ENCODE data around the gene OR6N2.

The OR6N2 gene

GRCh38 chr1:158754420-158754819, 26.6 kb downstream of the OR6N2 start, which contains the start of gene OR6K6:
OR6K6 (plus strand) TSS chr1:158754720; CDS start chr1:158754888, 168 bp downstream.
- Histone ChIP-seq H4K20me1 (ENCODE audit: low read depth, low read length) (no peaks in the 10 kb centered on the region), H3K27me3 (ENCODE audit: low read length) (no peaks in the 10 kb centered on the region), H3K4me2 (ENCODE audit: low read depth, low read length, poor library complexity, severe bottlenecking) (no peak within 1 kb of the TSS), H3F3A (ENCODE audit: insufficient read depth) (no peaks in the 10 kb centered on the region), H3K27ac (ENCODE audit: low read depth, low read length) (no peak within 1 kb of the TSS), H3K9ac (ENCODE audit: low read length) (no peak within 1 kb of the TSS), H3K9me2 (replicated peaks; ENCODE audit: insufficient read depth, low read length) (no peaks in the 10 kb centered on the region), H3K9me3 (ENCODE audit: insufficient read depth, low read length) (no peaks in the 10 kb centered on the region), H3K4me3 (ENCODE audit: insufficient read depth, low read length, poor library complexity, severe bottlenecking) (no peak within 1 kb of the TSS), H3K36me3 (ENCODE audit: low read length) (no peaks in the 10 kb centered on the region), H3K79me2 (ENCODE audit: insufficient read depth, low read length) (no peaks in the 10 kb centered on the region), H2AFZ (ENCODE audit: low read depth, low read length, severe bottlenecking) (no peak within 1 kb of the TSS)
- TF ChIP-seq EZH2phosphoT487 (conservative IDR thresholded peaks at IDR 0.05; ENCODE audit: low read length) (no peak), CTCF (IDR thresholded peaks at IDR 0.05; ENCODE audit: insufficient read depth, low read length, poor library complexity, severe bottlenecking) (no peak)

GRCh38 chr1:158752155-158752712, 28.8 kb downstream of the OR6N2 start:
- TF ChIP-seq EZH2phosphoT487 (conservative IDR thresholded peaks at IDR 0.05; ENCODE audit: low read length) (no peak), CTCF (IDR thresholded peaks at IDR 0.05; ENCODE audit: insufficient read depth, low read length, poor library complexity, severe bottlenecking) (no peak)
- Histone ChIP-seq H3K9me3 (ENCODE audit: insufficient read depth, low read length) (no peaks in the 10 kb centered on the region), H3F3A (ENCODE audit: insufficient read depth) (no peaks in the 10 kb centered on the region), H4K20me1 (ENCODE audit: low read depth, low read length) (no peaks in the 10 kb centered on the region), H3K9ac (ENCODE audit: low read length) (no peak overlapping the region), H2AFZ (ENCODE audit: low read depth, low read length, severe bottlenecking) (no peak overlapping the region), H3K79me2 (ENCODE audit: insufficient read depth, low read length) (no peaks in the 10 kb centered on the region), H3K9me2 (replicated peaks; ENCODE audit: insufficient read depth, low read length) (no peaks in the 10 kb centered on the region), H3K27me3 (ENCODE audit: low read length) (no peaks in the 10 kb centered on the region), H3K36me3 (ENCODE audit: low read length) (no peaks in the 10 kb centered on the region), H3K4me3 (ENCODE audit: insufficient read depth, low read length, poor library complexity, severe bottlenecking) (no peak overlapping the region), H3K4me2 (ENCODE audit: low read depth, low read length, poor library complexity, severe bottlenecking) (no peak overlapping the region), H3K27ac (ENCODE audit: low read depth, low read length) (no peak overlapping the region)

- H3K79me2 ChIP-seq (ENCODE audit: insufficient read depth, low read length) = no peaks in the 10 kb centered on the region
Measured at GRCh38 chr1:158735848-158736247, 45.2 kb downstream of the OR6N2 start.

More at GRCh38 chr1:158735848-158736247, 45.2 kb downstream of the OR6N2 start:
- no peak overlapping the region for H3K4me2 ChIP-seq (ENCODE audit: low read depth, low read length, poor library complexity, severe bottlenecking)
- H3K36me3 ChIP-seq (ENCODE audit: low read length) = no peaks in the 10 kb centered on the region
- H3K9ac ChIP-seq (ENCODE audit: low read length) = no peak overlapping the region
- H3K27ac ChIP-seq (ENCODE audit: low read depth, low read length) = no peak overlapping the region
- no peaks in the 10 kb centered on the region for H3F3A ChIP-seq (ENCODE audit: insufficient read depth)
- no peak for TF ChIP-seq EZH2phosphoT487 (conservative IDR thresholded peaks at IDR 0.05; ENCODE audit: low read length)
- no peak for TF ChIP-seq CTCF (IDR thresholded peaks at IDR 0.05; ENCODE audit: insufficient read depth, low read length, poor library complexity, severe bottlenecking)
- H3K9me2 ChIP-seq (replicated peaks; ENCODE audit: insufficient read depth, low read length) = no peaks in the 10 kb centered on the region
- no peak overlapping the region for H2AFZ ChIP-seq (ENCODE audit: low read depth, low read length, severe bottlenecking)
- no peaks in the 10 kb centered on the region for H4K20me1 ChIP-seq (ENCODE audit: low read depth, low read length)
- H3K4me3 ChIP-seq (ENCODE audit: insufficient read depth, low read length, poor library complexity, severe bottlenecking) = no peak overlapping the region
- no peaks in the 10 kb centered on the region for H3K27me3 ChIP-seq (ENCODE audit: low read length)
- H3K9me3 ChIP-seq (ENCODE audit: insufficient read depth, low read length) = no peaks in the 10 kb centered on the region

All from SU-DHL-6 (cell line).